Measurements from ENCODE around the gene MRM1.
"Not testable (repeated sequence)": the region's sequence is repeated elsewhere in the genome, so short reads cannot be mapped to it uniquely, and the experiment has no call there.

The MRM1 gene

GRCh38 chr17:36600936-36601302 is 464 bp upstream of the MRM1 start:
- DNase-seq (ENCODE audit: low spot score): peak; percentile 4

- peak; percentile 10 for DNase-seq (ENCODE audit: low spot score)
These were observed 806 bp downstream of the MRM1 start for GRCh38 chr17:36602030-36602748.

- peak; percentile 67 for DNase-seq (ENCODE audit: low spot score)
These were observed 1.6 kb downstream of the MRM1 start for GRCh38 chr17:36602924-36603384.

- DNase-seq (ENCODE audit: low spot score): not testable (repeated sequence)
These were observed 3.6 kb downstream of the MRM1 start for GRCh38 chr17:36605028-36605427.

- DNase-seq (ENCODE audit: low spot score): no peak
These were observed 6.9 kb downstream of the MRM1 start for GRCh38 chr17:36608280-36608679.

- no peak for DNase-seq (ENCODE audit: low spot score)
These were observed 7.6 kb downstream of the MRM1 start for GRCh38 chr17:36608794-36609497.

GRCh38 chr17:36609498-36609862 is 8.1 kb downstream of the MRM1 start:
- DNase-seq (ENCODE audit: low spot score): no peak

GRCh38 chr17:36610474-36610873 is 9.1 kb downstream of the MRM1 start:
- no peak for DNase-seq (ENCODE audit: low spot score)

GRCh38 chr17:36611345-36612072 is 10.1 kb downstream of the MRM1 start:
- DNase-seq (ENCODE audit: low spot score): no peak

- DNase-seq (ENCODE audit: low spot score): no peak
These were observed 10.9 kb downstream of the MRM1 start for GRCh38 chr17:36612323-36612722.

- DNase-seq (ENCODE audit: low spot score): no peak
These were observed 11.8 kb downstream of the MRM1 start for GRCh38 chr17:36613155-36613554.

- DNase-seq (ENCODE audit: low spot score): no peak
These were observed 12.7 kb downstream of the MRM1 start for GRCh38 chr17:36614081-36614480.

GRCh38 chr17:36614933-36615332 is 13.6 kb downstream of the MRM1 start:
- no peak for DNase-seq (ENCODE audit: low spot score)

GRCh38 chr17:36616061-36617029 is 15.0 kb downstream of the MRM1 start:
- no peak for DNase-seq (ENCODE audit: low spot score)

- DNase-seq (ENCODE audit: low spot score): no peak
These were observed 16.4 kb downstream of the MRM1 start for GRCh38 chr17:36617773-36618172.

GRCh38 chr17:36623281-36623680 is 21.9 kb downstream of the MRM1 start:
- no peak for DNase-seq (ENCODE audit: low spot score)

GRCh38 chr17:36625188-36625587 is 23.8 kb downstream of the MRM1 start:
- no peak for DNase-seq (ENCODE audit: low spot score)

- no peak for DNase-seq (ENCODE audit: low spot score)
These were observed 25.7 kb downstream of the MRM1 start for GRCh38 chr17:36627101-36627500.

- no peak for DNase-seq (ENCODE audit: low spot score)
These were observed 27.2 kb downstream of the MRM1 start for GRCh38 chr17:36628576-36628975.

- peak; percentile 66 for DNase-seq (ENCODE audit: low spot score)
These were observed 28.0 kb downstream of the MRM1 start for GRCh38 chr17:36629252-36629847.

GRCh38 chr17:36629970-36630502 is 28.7 kb downstream of the MRM1 start:
- DNase-seq (ENCODE audit: low spot score): no peak
